ENCODE data around the gene RFC5.

GRCh38 chr12:118022728-118023109, 6.2 kb downstream of the RFC5 start:
- TF ChIP-seq CTCF (conservative IDR thresholded peaks at IDR 0.05; ENCODE audit: low read depth, low read length) (no peak), SMC3 (IDR thresholded peaks at IDR 0.05; ENCODE audit: low read depth, low read length) (no peak), BHLHE40 (IDR thresholded peaks at IDR 0.05; ENCODE audit: low read depth, low read length) (no peak), POLR2A (IDR thresholded peaks at IDR 0.05; ENCODE audit: low read depth, low read length) (no peak)
- TF ChIP-seq, protein P1, sequence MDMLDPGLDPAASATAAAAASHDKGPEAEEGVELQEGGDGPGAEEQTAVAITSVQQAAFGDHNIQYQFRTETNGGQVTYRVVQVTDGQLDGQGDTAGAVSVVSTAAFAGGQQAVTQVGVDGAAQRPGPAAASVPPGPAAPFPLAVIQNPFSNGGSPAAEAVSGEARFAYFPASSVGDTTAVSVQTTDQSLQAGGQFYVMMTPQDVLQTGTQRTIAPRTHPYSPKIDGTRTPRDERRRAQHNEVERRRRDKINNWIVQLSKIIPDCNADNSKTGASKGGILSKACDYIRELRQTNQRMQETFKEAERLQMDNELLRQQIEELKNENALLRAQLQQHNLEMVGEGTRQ (IDR thresholded peaks at IDR 0.05; ENCODE audit: low read depth, low read length) = no peak
